ENCODE data around the gene SPX. TPM values are rescaled to one million over a fixed set of nuclear protein-coding genes. Genes with fewer than 3 reads are reported as not detected.

Gene SPX
- total RNA-seq, 1 experiment from 2014 or later = 6.9 TPM

DNA sequence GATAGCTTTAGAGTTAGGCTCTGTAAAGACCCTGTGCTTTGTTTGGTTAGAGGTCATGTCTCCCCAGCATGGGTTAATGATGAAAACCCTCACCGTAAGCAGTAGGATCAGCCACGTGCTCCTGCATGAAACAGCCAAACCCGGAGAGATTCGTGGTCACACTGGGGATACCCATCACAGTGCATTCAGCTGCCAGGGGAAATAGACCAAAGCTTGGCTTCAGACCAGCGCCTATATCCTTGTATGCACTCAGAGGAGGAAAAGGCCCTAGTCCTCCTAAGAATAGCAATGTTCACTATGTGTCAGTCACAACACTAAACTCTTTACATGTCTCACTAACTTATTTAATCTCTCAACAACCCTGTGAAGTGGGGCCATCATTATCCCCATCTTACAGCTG, 16.3 kb downstream of the SPX start:
- Mint-ChIP-seq H3K9me3 (ENCODE audit: unreplicated experiment) (no peaks in the 10 kb centered on the region), H3K36me3 (ENCODE audit: insufficient read depth, unreplicated experiment) (no peaks in the 10 kb centered on the region), H3K27me3 (ENCODE audit: insufficient read depth, unreplicated experiment) (no peaks in the 10 kb centered on the region), H3K4me1 (ENCODE audit: low read depth, unreplicated experiment) (peaks cover 6% of the 10 kb centered on the region), H3K27ac (ENCODE audit: unreplicated experiment) (no peak overlapping the region), H3K4me3 (ENCODE audit: unreplicated experiment) (no peak overlapping the region)
- Histone ChIP-seq H3K4me3 (ENCODE audit: low read depth, low read length) (no peak overlapping the region), H3K4me1 (peaks cover 6% of the 10 kb centered on the region; the same call in 1 of the 2 replicates), H3K9me3 (no peaks in the 10 kb centered on the region), H3K27me3 (replicated peaks; ENCODE audit: control insufficient read depth, insufficient read depth, low read length) (no peaks in the 10 kb centered on the region), H3K36me3 (ENCODE audit: control insufficient read depth, insufficient read depth, low read length) (no peaks in the 10 kb centered on the region)
- no TSS peak for BruUV-seq (replicated peaks)
- TF ChIP-seq, protein P1, sequence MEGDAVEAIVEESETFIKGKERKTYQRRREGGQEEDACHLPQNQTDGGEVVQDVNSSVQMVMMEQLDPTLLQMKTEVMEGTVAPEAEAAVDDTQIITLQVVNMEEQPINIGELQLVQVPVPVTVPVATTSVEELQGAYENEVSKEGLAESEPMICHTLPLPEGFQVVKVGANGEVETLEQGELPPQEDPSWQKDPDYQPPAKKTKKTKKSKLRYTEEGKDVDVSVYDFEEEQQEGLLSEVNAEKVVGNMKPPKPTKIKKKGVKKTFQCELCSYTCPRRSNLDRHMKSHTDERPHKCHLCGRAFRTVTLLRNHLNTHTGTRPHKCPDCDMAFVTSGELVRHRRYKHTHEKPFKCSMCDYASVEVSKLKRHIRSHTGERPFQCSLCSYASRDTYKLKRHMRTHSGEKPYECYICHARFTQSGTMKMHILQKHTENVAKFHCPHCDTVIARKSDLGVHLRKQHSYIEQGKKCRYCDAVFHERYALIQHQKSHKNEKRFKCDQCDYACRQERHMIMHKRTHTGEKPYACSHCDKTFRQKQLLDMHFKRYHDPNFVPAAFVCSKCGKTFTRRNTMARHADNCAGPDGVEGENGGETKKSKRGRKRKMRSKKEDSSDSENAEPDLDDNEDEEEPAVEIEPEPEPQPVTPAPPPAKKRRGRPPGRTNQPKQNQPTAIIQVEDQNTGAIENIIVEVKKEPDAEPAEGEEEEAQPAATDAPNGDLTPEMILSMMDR (IDR thresholded peaks at IDR 0.05; ENCODE audit: insufficient read depth in 1 of 2, low read depth in 1 of 2, low read length in 1 of 2, severe bottlenecking in 1 of 2, unreplicated experiment in 1 of 2) = no peak
- intact Hi-C loops (cut with micrococcal nuclease; ENCODE audit: unreplicated experiment) = no loop called here
- POLR2A ChIA-PET = no interaction called here
- CTCF ChIA-PET = interaction anchor here (0.6 kb wide), 1 partner anchor 146 kb away, joined by 3 read pairs; no protein-coding TSS in a partner anchor
- no peak for DNase-seq

DNA sequence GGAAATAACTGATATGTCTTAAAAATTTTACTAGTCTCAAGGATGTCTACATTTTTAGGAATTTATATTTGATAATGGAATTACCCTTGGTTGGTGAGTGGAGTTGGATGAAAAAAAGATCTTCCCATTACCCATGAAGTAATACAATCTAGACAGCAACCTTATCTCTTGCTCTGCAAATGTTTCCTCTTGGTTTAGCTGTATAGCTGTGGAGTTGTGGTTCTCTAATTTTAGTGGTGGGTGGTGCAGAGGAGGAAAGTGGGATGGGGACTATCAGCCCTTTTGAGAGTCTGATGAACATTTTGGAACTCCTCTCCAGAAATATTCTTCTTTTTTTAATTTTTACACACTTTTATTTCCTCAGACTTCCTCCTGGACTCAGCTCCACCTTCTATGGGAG, 17.1 kb downstream of the SPX start:
- Mint-ChIP-seq H3K4me1 (ENCODE audit: low read depth, unreplicated experiment) (peaks cover 6% of the 10 kb centered on the region), H3K9me3 (ENCODE audit: unreplicated experiment) (no peaks in the 10 kb centered on the region), H3K27ac (ENCODE audit: unreplicated experiment) (no peak overlapping the region), H3K27me3 (ENCODE audit: insufficient read depth, unreplicated experiment) (no peaks in the 10 kb centered on the region), H3K36me3 (ENCODE audit: insufficient read depth, unreplicated experiment) (no peaks in the 10 kb centered on the region), H3K4me3 (ENCODE audit: unreplicated experiment) (no peak overlapping the region)
- intact Hi-C loops (cut with micrococcal nuclease; ENCODE audit: unreplicated experiment) = no loop called here
- TF ChIP-seq, protein P1 (IDR thresholded peaks at IDR 0.05; ENCODE audit: insufficient read depth in 1 of 2, low read depth in 1 of 2, low read length in 1 of 2, severe bottlenecking in 1 of 2, unreplicated experiment in 1 of 2) = no peak
- H3K9me3 ChIP-seq = no peaks in the 10 kb centered on the region
- no peak overlapping the region for H3K4me3 ChIP-seq (ENCODE audit: low read depth, low read length)
- H3K27me3 ChIP-seq (replicated peaks; ENCODE audit: control insufficient read depth, insufficient read depth, low read length) = no peaks in the 10 kb centered on the region
- no peaks in the 10 kb centered on the region for H3K36me3 ChIP-seq (ENCODE audit: control insufficient read depth, insufficient read depth, low read length)
- CTCF ChIA-PET = interaction anchor here (0.6 kb wide), 1 partner anchor 145 kb away, joined by 3 read pairs; no protein-coding TSS in a partner anchor
- DNase-seq = no peak
- BruUV-seq (replicated peaks) = no TSS peak
- H3K4me1 ChIP-seq = peaks cover 6% of the 10 kb centered on the region; the same call in 1 of the 2 replicates
- POLR2A ChIA-PET = no interaction called here

DNA sequence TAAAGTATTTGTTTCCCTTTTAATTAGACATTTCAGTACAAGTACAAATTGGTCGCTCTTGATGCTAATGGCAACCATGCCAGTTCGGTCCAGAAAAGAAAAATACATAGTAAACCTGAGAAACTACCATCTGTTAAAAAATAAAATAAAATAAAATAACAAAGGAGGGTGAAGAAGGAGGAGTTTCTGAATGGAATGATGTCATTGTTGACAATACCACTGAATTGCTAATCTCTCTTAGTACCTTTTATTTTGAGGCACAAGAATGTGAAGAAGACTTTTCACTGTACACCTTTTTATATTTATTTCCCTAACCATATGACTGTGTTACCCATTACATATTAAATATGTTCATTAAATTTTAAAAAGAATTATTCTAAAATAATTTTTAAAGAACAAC, 19.5 kb downstream of the SPX start:
- ChIA-PET CTCF (interaction anchor here (0.6 kb wide), 1 partner anchor 434 kb away, joined by 4 read pairs; no protein-coding TSS in a partner anchor), POLR2A (no interaction called here)
- Histone ChIP-seq H3K9me3 (no peaks in the 10 kb centered on the region), H3K4me3 (ENCODE audit: low read depth, low read length) (no peak overlapping the region), H3K27me3 (replicated peaks; ENCODE audit: control insufficient read depth, insufficient read depth, low read length) (no peaks in the 10 kb centered on the region), H3K4me1 (peaks cover 6% of the 10 kb centered on the region; the same call in 1 of the 2 replicates), H3K36me3 (ENCODE audit: control insufficient read depth, insufficient read depth, low read length) (no peaks in the 10 kb centered on the region)
- H3K9me3 Mint-ChIP-seq (ENCODE audit: unreplicated experiment) = no peaks in the 10 kb centered on the region
- TF ChIP-seq, protein P1 (IDR thresholded peaks at IDR 0.05; ENCODE audit: insufficient read depth in 1 of 2, low read depth in 1 of 2, low read length in 1 of 2, severe bottlenecking in 1 of 2, unreplicated experiment in 1 of 2) = no peak
- BruUV-seq (replicated peaks) = no TSS peak
- no peaks in the 10 kb centered on the region for H3K36me3 Mint-ChIP-seq (ENCODE audit: insufficient read depth, unreplicated experiment)
- no peak overlapping the region for H3K27ac Mint-ChIP-seq (ENCODE audit: unreplicated experiment)
- intact Hi-C loops (cut with micrococcal nuclease; ENCODE audit: unreplicated experiment) = no loop called here
- H3K27me3 Mint-ChIP-seq (ENCODE audit: insufficient read depth, unreplicated experiment) = no peaks in the 10 kb centered on the region
- H3K4me1 Mint-ChIP-seq (ENCODE audit: low read depth, unreplicated experiment) = peaks cover 6% of the 10 kb centered on the region
- no peak for DNase-seq
- H3K4me3 Mint-ChIP-seq (ENCODE audit: unreplicated experiment) = no peak overlapping the region

Data from Caco-2 (cell line).